Endodermal cell (in vitro differentiated cells): ENCODE data around the gene ARMH1. TPM values are rescaled to one million over a fixed set of nuclear protein-coding genes. Genes with fewer than 3 reads are reported as not detected.

Experiments
- DNase-seq: peaks from one replicate; pipeline ENCODE4 v3.0.0-alpha.2; 2017
- H3K27ac ChIP-seq: 2 replicates; pipeline ENCODE4 v1.5.1; 2013; ENCODE audit warnings: mild to moderate bottlenecking, low read depth, low read length, moderate library complexity
- H3K27me3 ChIP-seq: 2 replicates; pipeline ENCODE4 v1.6.1; 2013; ENCODE audit warnings: mild to moderate bottlenecking, low read length, moderate library complexity; ENCODE audit not compliant: insufficient read depth, control insufficient read depth, poor library complexity, severe bottlenecking
- H3K36me3 ChIP-seq: 2 replicates; pipeline ENCODE4 v1.7.0; 2013; ENCODE audit warnings: mild to moderate bottlenecking, low read length, moderate library complexity; ENCODE audit not compliant: control insufficient read depth, insufficient read depth
- H3K4me1 ChIP-seq: one replicate; pipeline ENCODE4 v1.7.0; 2013; ENCODE audit warnings: low read length; ENCODE audit not compliant: control insufficient read depth, insufficient read depth
- H3K4me3 ChIP-seq: 2 replicates; pipeline ENCODE4 v1.5.1; 2013; ENCODE audit warnings: mild to moderate bottlenecking, low read length, moderate library complexity
- H3K9ac ChIP-seq: 2 replicates; pipeline ENCODE4 v1.6.1; 2013; ENCODE audit warnings: mild to moderate bottlenecking, low read length, moderate library complexity; ENCODE audit not compliant: poor library complexity, severe bottlenecking; ENCODE audit errors: extremely low read depth
- H3K9me3 ChIP-seq: 2 replicates; pipeline ENCODE4 v1.6.1; 2013; ENCODE audit warnings: mild to moderate bottlenecking, low read length, moderate library complexity; ENCODE audit not compliant: control insufficient read depth
- H3K27ac Mint-ChIP-seq: 2 replicates; pipeline ENCODE4 v1.8.0; 2020; ENCODE audit warnings: mixed read lengths
- H3K27me3 Mint-ChIP-seq: 2 replicates; pipeline ENCODE4 v1.8.0; 2021; ENCODE audit warnings: mild to moderate bottlenecking, mixed read lengths; ENCODE audit not compliant: insufficient read depth
- H3K36me3 Mint-ChIP-seq: 2 replicates; pipeline ENCODE4 v1.8.0; 2020; ENCODE audit warnings: low read depth, mixed read lengths
- H3K4me1 Mint-ChIP-seq: 2 replicates; pipeline ENCODE4 v1.8.0; 2020; ENCODE audit warnings: mixed read lengths
- H3K4me3 Mint-ChIP-seq: 2 replicates; pipeline ENCODE4 v1.8.0; 2020; ENCODE audit warnings: mild to moderate bottlenecking, moderate library complexity, mixed read lengths
- H3K9me3 Mint-ChIP-seq: 2 replicates; pipeline ENCODE4 v1.8.0; 2020; ENCODE audit warnings: mild to moderate bottlenecking, mixed read lengths
- CTCF ChIP-seq: fragments of 200-600 bp; sonication (generic); conservative IDR thresholded peaks from 2 replicates; pipeline ENCODE4 v1.5.0; 2021; ENCODE audit warnings: antibody characterized with exemption, mild to moderate bottlenecking
- WGBS, 2 experiments: methylation state at CpG; one replicate each; pipeline versions ENCODE4 v1.1.5 to v1.1.7; 2013; ENCODE audit warnings: missing lambda C conversion rate in 2 of 2, mixed read lengths in 1 of 2; ENCODE audit not compliant: insufficient coverage in 1 of 2, insufficient read length in 1 of 2; 5-methylcytosine and 5-hydroxymethylcytosine counted together
- total RNA-seq, 2 donors: library from RNA; stranded (reverse); fragmentation: NEBNext Ultra II Directional in 1 of 2; extraction: Animal tissue kit (Norgen Biotek cat#: 25700) in 1 of 2; gene quantifications; 2 replicates in 1 of 2; 3 replicates in 1 of 2; pipeline ENCODE4 v1.2.1, GENCODE V29; 2021

ARMH1 gene
- total RNA-seq, 2 donors from 2014 or later = 3.9 to 6.3 TPM

DNA sequence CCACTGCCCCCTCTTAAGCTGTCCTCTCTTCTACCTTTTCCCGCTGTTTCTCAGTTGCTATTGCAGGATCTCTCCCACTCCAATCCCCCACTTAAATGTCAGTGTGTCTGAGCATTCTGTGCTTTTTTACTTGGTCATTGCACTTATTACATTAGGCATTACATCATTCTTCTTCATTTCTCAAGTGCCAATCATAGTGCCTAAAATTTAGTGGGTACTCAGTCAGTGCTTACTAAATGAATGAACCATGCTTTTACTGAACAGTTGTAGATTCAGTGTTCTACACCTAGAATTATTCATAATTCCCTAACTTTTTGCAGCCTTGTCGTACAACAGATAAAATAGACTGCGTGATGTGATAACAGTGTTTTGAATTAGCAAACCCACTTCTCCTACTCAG is 19.4 kb downstream of the ARMH1 start:
- Mint-ChIP-seq H3K36me3 (no peaks in the 10 kb centered on the region), H3K4me3 (no peak overlapping the region), H3K27me3 (peaks cover 3% of the 10 kb centered on the region), H3K27ac (no peak overlapping the region), H3K4me1 (peaks cover 6% of the 10 kb centered on the region), H3K9me3 (no peaks in the 10 kb centered on the region)
- H3K27ac ChIP-seq = no peak overlapping the region
- no peaks in the 10 kb centered on the region for H3K27me3 ChIP-seq
- no peaks in the 10 kb centered on the region for H3K36me3 ChIP-seq
- no peaks in the 10 kb centered on the region for H3K9me3 ChIP-seq
- H3K4me1 ChIP-seq = peaks cover 2% of the 10 kb centered on the region
- H3K9ac ChIP-seq = no peak overlapping the region
- DNase-seq = no peak
- no peak for TF ChIP-seq CTCF
- H3K4me3 ChIP-seq = no peak overlapping the region
- 97 to 100% methylated on average over 2 to 3 of the region's 3 CpGs for WGBS, 2 experiments

- Histone ChIP-seq H3K27me3 (no peaks in the 10 kb centered on the region), H3K27ac (no peak overlapping the region), H3K9ac (no peak overlapping the region), H3K4me1 (peaks cover 2% of the 10 kb centered on the region), H3K4me3 (no peak overlapping the region), H3K36me3 (no peaks in the 10 kb centered on the region), H3K9me3 (no peaks in the 10 kb centered on the region)
- H3K36me3 Mint-ChIP-seq = no peaks in the 10 kb centered on the region
- peak; percentile 34 for TF ChIP-seq CTCF
- 95 to 97% methylated on average over 3 to 7 of the region's 7 CpGs for WGBS, 2 experiments
- H3K4me3 Mint-ChIP-seq = no peak overlapping the region
- H3K27ac Mint-ChIP-seq = no peak overlapping the region
- H3K4me1 Mint-ChIP-seq = peaks cover 6% of the 10 kb centered on the region
- peaks cover 3% of the 10 kb centered on the region for H3K27me3 Mint-ChIP-seq
- no peak for DNase-seq
- no peaks in the 10 kb centered on the region for H3K9me3 Mint-ChIP-seq
Observed at GRCh38 chr1:44694863-44695478, 20.5 kb downstream of the ARMH1 start.

DNA sequence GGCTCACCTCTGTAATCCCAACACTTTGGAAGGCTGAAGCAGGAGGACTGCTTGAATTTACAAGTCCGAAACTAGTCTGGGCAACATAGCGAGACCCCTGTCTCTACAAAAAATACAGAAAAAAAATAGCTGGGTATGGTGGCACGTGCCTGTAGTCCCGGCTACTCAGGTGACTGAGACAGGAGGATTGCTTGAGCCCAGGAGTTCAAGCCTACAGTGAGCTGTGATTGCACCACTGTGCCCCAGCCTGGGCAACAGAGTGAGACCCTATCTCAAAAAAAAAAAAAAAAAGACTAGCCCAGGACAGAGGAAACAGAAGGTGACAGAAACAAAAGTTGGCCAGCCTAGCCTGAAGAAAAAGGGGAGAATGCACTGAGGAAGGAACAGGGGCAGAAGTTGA is 21.2 kb downstream of the ARMH1 start:
- Mint-ChIP-seq H3K27me3 (peaks cover 3% of the 10 kb centered on the region), H3K36me3 (no peaks in the 10 kb centered on the region), H3K27ac (no peak overlapping the region), H3K4me3 (no peak overlapping the region), H3K4me1 (peaks cover 6% of the 10 kb centered on the region), H3K9me3 (no peaks in the 10 kb centered on the region)
- no peak for DNase-seq
- Histone ChIP-seq H3K9me3 (no peaks in the 10 kb centered on the region), H3K9ac (no peak overlapping the region), H3K4me1 (peaks cover 2% of the 10 kb centered on the region), H3K4me3 (no peak overlapping the region), H3K36me3 (no peaks in the 10 kb centered on the region), H3K27me3 (no peaks in the 10 kb centered on the region), H3K27ac (no peak overlapping the region)
- TF ChIP-seq CTCF = no peak
- 87 to 96% methylated on average over 3 to 4 of the region's 4 CpGs for WGBS, 2 experiments
